Activated CD4-positive, CD25-positive, alpha-beta regulatory T cell (primary cell): ENCODE results near the gene SMC3.

ENCODE experiments used
- DNase-seq, 4 experiments: peaks; one replicate each; lab custom pipeline; 2025; lab: John Stamatoyannopoulos, UW

Gene SMC3

GRCh38 chr10:110647136-110647430 is 79.6 kb downstream of the SMC3 start:
- DNase-seq, result no peak

- DNase-seq, result no peak
Measured at GRCh38 chr10:110648692-110649346, 81.3 kb downstream of the SMC3 start.

- DNase-seq, result no peak
Measured at GRCh38 chr10:110649347-110650264, 82.1 kb downstream of the SMC3 start.

- DNase-seq, result no peak
Measured at GRCh38 chr10:110650265-110650668, 82.8 kb downstream of the SMC3 start.

GRCh38 chr10:110651044-110651958 is 83.8 kb downstream of the SMC3 start:
- no peak for DNase-seq

DNA sequence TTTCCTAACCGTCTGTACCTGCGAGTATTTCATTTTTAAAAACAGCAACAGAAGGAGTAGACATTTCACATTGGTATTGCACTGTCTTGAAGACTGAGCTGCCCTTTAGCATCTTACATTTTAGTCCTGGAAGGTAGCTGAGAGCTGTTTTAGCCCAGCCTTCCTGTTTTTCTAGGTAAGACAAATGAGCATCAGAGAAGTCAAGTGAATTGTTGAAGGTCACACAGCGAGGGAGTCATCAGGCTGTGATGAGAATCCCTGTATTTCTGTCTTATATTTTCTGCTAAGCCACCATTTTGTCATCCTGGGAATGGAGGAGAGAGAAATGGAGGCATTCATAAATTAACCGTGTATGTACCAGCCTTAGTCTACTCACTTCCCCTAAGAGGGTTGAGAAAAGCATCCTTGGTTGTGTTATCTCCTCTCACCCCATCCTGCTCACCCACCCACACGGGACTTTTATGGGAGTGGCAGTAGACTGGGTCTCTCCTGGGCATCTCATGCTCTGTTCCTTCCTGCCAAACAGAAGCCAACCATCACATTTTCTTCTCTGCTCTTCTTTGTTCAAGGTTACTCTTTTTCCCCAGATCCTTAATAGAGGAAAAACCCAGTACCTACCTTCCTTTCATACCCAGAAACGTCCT is 85.1 kb downstream of the SMC3 start:
- no peak for DNase-seq
